ENCODE results near the gene LYSMD4.
"Not testable (repeated sequence)": the region's sequence is repeated elsewhere in the genome, so short reads cannot be mapped to it uniquely, and the experiment has no call there.

The LYSMD4 gene

DNA sequence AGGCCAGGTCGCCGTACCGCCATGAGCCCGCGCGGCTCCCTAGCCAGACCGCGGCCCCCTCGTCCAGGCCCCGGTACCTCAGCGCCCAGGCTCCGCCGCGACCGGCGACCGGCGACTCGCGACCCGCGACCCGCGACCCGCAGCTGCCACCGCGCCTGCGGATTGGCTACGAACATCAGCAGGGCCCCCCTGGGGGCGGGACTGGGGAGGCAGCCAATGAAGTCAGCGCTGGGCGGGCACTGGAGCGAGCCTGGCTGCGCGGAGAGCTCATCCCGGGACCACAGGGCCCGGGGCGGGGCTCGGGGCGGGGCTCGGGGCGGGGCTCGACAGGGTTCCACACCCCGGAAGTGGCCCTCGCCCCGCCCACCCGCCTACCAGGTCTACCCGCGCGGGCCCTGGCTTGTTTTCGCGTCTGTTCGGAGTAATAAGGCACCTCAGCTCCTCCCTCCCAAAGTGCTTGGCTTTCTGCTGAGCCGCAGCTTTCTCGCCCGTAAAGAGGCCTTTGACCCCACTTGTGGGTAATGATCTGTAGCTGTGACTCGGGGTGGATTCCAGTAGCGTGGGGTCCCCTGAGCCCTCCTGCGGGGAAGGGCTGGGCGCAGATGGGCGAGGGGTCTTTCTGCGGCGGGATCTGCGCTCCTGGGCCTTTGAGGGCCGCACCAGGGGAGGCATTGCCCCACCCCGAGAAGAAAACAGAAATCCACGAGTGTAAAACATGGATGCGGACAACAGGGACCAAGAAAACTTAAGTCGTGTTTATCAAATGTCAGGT, at the start of gene LYSMD4:
TSS of gene LYSMD4 (minus strand) at position 170 of the 772 bp plus-strand sequence. CDS start 1,438 bp downstream, outside the sequence.
- DNase-seq (ENCODE audit: low spot score), result peak; percentile 97

DNA sequence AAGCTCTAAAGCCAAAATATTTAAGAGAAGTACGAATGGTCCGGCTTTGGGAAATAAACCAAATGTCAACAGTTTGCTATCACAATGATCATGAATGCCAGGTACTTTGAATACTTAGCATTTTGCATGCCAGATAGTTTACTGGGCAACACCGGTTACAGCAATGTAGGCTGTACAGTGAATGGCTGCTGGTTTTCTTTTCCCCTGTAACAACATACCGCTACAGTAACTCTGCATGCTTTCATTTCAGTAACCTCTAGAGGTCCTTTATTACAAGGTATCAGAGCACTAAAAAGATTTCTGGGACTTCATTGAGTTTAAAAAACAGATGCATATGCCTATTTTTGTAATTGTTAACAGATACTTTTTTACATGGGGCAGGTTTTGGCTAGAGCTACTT, 48.8 kb upstream of the LYSMD4 start:
- not testable (repeated sequence) for DNase-seq (ENCODE audit: low spot score)

DNA sequence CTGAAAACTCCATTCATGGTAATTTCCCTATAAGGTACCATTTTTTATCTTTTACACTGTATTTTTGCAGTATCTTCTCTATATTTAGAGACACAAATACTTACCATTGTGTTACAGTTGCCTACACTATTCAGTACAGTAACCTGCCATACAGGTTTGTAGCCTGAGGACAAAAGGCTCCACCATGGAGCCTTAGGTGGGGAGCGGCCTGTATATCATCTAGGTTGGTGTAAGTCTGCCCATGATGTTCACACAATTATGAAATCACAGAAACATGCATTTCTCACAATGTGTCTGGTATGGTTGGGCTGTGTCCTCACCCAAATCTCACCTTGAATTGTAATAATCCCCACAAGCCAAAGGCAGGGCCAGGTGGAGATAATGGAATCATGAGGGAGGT, 43.9 kb upstream of the LYSMD4 start:
- DNase-seq (ENCODE audit: low spot score), result no peak

DNA sequence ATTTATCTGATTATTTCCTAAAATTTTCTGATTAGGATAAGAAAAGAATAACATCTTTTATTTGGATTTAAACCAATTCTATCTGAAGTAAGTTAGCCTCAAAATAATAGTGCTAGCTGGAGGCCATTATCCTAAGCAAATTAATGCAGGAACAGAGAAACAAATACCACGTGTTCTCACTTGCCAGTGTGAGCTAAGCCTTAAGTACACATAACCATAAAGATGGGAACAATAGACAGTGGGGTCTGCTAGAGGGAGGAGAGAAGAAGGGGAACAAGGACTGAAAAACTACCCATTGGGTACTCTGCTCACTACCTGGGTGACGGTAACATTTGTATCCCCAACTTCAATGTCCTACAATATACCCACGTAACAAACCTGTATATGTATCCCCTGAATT, 31.3 kb upstream of the LYSMD4 start:
- no peak for DNase-seq (ENCODE audit: low spot score)

DNA sequence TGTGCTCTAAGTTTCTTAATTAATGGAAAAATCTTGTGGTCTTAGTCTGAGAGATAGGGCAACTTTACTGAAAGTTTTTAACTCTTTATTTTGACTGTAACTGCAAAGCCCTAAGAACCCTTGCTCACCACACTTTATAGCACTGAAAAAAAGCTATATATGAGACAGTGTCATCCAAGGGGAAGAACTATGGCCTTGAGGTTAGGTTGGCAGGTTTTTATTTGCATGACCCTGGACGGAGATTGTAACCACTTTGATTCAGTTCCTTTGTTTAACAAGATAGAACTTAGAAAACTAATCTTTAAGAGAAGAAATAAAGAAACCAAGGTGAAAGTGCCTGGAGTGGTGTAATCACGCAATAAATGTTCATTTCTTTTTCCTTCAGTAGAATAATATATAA, 30.6 kb upstream of the LYSMD4 start:
- no peak for DNase-seq (ENCODE audit: low spot score)

DNA sequence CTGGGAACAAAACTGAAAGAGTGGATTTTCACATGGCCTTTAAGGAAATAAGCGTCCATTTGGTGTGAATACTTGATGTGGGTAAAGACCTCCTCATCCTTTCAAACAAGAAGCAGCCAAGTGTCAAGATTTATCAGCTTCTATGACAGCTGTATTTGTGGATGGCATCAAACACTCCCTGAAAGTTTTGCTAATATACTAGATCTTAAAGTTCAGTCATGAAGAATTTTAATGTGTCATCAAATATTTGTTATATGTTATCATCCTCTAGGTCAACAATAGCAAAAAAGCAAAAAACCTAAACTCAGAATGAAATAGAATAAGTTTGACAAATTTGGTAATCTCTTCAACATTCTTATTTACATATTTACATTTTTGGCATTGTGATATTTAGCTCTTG, 29.1 kb upstream of the LYSMD4 start:
- DNase-seq (ENCODE audit: low spot score), result no peak

DNA sequence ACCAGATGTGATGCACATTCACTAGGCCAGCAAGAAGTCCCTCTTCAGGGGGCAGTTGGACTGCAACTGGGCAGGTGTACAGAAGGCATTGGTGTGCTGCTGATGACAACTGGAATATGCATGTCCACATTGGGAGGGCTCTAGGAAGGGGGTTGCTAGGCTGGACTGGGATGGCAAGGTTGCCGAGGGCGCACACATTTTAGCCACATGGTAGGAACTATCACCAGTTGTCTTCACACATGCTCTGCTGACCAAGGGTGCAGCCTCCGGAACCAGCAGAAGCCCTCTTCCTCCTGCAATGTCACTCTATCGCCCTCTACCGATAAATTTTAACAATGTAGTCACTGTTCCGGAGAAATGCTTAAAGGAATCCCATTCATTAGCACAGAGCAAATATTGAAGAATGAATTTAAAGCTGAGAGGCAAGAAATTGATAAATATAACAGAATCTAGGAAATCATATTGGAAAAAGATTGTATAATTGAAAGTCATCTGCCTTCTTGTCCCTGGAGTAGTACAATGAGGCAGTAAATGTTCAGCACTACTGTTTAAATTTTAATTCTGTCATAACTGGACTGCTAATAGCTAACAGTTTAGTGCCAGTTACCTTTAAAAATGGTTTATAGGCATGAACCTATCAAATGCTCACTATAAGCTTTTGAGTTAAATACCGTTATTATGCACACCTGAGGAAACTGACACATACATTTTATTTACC, 22.6 kb upstream of the LYSMD4 start:
- peak; percentile 74 for DNase-seq (ENCODE audit: low spot score)

DNA sequence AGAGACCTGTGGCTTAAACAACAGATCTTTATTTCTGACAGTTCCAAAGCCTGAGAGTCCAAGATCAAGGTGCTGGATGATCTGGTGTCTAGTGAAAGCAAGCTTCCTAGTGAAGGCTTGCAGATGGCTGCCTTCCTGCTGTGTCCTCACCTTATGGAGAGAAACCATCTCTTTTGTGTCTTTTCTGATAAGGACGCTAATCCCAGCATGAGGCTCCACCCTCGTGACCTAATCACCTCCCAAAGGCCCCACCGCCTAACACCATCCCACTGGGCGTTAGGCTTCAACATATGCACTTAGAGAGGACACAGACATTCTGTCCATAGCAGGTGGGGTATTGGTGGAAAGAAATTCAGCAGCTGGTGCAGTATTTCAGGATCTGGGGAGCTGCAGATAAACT, 19.8 kb upstream of the LYSMD4 start:
- no peak for DNase-seq (ENCODE audit: low spot score)

DNA sequence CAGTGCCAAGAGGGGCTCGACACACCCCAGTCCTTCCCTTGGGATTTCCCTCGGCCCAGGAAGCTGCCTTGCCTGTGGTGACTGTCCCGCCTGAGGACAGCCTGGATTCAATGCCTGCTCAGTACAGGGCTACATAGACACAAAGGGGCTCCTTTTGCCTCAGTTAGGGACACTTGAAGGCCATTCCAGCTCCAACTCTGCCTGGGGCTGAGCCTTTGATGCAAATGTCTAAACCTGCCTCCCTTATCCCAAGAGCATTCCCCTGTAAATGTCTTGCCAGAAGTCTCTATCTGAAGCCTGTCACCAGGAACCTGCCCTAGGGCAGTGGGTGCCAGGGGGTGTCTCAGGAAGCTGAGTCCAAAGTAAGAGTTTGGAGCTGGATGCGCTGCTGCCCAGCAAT, 19.3 kb upstream of the LYSMD4 start:
- DNase-seq (ENCODE audit: low spot score), result no peak

DNA sequence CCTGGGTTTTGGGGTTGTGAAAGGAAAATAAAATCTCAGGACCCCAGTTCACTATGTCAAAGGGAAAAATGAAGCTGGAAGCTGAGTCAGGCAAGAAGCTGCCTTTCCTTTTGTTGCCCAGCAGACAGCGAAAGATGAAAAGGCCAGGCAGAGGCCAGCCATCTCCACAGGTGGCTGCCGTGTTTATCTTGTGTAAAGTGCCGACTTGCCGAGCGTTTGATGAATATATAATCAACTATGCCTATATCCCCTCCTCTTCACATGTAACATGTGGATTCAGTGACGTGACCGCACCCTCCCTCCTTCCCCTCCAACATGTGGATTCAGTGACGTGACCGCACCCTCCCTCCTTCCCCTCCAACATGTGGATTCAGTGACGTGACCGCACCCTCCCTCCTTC, 17.1 kb upstream of the LYSMD4 start:
- DNase-seq (ENCODE audit: low spot score), result not testable (repeated sequence)

DNA sequence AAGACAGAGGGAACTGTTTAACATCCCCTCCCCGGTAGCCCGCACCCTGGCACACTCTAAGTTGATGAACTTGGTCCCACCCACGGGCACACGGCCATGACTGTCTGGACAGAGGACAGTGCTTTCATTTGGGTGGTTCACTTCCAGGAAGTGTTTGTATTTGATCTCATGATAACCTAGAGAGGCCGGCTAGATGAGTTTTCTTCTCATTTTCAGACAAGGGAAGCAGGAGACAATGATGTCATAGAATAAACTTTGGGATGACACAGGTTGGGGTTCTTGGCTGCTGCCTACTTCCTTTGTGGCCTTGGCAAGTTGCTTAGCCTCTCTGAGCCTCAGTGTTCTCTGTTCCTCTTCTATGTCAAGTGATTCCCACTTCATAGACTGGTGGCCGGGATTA, 16.1 kb upstream of the LYSMD4 start:
- DNase-seq (ENCODE audit: low spot score), result no peak

DNA sequence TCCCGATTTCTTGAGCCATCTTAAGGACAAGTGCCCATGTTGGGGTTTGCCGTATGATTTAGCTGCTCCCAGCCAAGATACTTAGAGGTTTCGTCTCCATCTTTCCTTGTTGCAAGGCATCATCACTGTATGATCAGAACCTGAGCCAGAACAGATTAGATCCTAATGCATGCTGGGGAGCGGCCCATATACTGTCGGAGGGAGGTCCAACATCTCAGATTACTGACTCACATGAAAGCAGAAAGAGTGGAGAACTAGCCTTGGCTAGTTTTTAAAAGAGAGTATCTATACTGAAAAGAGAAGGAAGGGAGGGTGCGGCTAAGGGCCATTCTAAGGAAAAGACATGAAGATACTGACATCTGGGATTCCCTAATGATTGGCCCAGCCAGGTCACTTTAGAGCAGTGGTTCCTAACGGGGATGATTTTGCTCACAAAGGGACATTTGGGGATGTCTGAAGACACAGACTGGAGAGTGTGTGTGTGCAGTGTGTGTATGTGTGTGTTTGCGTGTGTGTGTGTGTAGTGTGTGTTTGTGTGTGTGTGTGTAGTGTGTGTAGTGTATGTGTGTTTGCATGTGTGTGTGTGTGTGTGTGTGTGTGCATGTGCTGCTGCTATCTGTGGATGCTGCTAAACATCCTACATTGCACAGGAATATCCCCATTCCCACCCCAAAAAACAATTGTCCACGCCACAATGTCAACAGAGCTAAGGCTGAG, 12.3 kb upstream of the LYSMD4 start:
- DNase-seq (ENCODE audit: low spot score), result no peak

DNA sequence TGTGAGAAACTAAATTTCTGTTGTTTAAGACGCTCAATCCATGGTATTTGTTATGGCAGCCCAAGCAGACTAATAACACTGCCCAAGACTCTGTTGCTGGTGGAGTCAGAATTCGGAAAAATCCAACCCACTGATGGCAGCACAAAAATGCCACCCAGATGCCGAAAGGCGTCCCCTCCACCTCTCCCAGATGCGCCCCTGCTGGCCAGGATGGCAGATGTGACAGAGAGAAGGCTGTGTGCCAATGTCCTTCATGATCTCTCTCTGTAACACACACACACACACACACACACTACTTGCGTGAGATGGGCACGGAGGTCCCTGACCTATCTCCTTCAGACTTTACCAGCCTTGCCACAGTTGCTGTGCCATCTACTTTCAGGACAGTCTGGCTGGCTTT, 10.9 kb upstream of the LYSMD4 start:
- no peak for DNase-seq (ENCODE audit: low spot score)

DNA sequence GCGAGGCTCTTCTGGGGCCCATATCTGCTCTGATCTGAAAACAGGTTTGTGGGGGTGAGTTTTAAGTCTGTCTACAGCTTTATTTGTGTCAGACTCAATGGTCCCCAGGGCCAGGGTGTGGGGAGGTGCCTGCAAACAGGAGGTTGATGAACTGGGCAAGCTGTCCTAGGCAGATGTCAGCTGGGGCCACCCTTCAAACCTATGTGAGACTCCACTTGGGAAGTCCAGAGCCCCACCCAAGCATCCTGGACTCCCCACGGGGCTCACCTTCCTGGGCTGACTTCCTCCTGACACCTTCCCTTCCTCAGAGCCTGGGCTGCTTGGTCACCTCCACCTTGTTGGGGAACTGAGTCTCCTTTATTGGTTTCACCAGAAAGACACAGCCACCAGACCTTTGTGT, 8.6 kb upstream of the LYSMD4 start:
- DNase-seq (ENCODE audit: low spot score), result no peak

DNA sequence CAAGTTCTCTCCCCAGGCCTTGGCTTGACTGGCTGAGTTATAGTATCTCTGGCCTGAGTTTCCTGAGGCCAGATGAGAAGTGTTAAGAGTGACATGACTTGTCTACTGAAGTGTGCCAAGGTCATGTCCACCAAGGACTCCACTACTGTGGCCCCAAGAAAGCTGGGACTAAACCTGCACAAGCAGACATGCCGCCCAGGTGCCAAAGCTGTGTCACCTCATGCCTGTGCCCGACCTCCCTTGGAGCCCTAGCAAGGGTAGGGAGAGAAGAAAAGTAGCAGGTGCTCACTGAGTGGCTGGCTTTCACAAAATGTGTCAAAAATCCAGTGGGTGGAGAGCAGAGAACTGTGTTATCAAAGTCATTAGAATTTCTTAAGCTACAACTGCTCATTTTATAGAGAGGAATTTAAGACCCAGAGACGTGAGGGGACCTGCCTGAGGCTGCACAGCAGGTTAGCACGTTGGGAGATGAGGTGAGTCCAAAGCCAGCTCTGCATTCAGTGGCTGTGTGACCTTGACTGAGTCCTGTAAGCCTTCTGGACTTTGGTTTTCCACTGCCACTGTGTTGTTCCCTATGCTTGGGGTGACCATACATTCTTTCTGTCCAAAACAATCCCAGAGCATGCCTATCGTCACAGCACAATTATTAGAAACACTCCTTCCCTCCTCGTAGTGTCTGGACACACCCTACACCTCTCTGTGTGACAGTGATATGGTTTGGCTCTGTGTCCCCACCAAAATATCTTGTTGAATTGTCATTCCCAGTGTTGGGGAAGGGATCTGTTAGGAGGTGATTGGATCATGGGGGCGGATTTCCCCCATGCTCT, 5.0 kb upstream of the LYSMD4 start:
- DNase-seq (ENCODE audit: low spot score), result no peak

DNA sequence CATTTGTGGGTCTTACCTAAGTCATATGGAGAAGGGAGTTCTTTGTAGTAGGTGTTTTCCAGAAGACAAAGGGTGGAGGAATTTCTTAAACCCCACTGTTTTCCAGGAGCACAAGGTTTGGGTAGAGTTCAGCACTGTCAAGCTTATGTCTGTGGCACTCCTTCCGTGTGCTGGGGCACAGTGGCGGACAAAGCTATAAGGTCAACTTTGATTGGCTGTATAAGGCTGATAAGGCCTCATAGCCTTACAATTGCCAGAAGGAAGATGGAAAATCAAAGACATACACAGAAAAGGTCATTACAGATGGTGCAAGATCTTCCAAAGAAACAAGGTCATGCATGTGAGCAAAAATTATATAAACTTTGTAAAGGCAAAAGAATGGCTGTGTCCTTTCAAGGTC, 3.5 kb upstream of the LYSMD4 start:
- no peak for DNase-seq (ENCODE audit: low spot score)

DNA sequence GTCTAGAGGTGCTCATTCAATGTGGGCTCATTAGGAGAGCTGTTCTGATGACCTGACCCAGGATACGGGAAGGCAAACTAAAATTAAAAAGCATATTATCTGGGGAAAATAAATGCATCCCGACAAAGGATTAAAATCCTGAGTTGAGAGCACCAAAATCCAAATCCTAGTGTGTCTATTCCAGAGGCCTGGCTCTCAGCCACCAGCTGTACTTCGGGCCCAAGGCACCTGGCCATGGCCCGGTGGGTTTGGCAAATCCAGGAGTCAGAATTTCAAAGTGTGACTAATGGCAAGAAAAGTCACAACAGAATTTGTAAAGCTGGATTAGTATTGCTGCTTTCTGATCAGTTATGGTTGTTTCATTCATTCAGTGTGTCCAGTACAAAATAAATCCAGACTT, 2.6 kb upstream of the LYSMD4 start:
- no peak for DNase-seq (ENCODE audit: low spot score)

DNA sequence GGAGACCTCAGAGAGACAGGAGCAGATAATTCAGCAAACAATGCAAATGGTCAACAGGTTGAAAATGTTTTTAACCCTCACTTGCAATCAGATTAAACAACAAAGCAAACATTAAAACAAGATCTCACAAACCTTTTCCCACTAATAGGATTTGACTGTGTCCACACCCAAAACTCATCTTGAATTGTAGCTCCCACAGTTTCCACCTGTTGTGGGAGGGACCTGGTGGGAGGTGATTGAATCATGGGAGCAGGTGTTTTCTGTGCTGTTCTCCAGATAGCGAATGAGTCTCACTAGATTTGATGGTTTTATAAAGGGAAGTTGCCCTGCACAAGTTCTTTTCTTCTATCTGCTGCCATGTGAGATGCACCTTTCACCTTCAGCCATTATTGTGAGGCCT, 1.3 kb upstream of the LYSMD4 start:
- DNase-seq (ENCODE audit: low spot score), result no peak

DNA sequence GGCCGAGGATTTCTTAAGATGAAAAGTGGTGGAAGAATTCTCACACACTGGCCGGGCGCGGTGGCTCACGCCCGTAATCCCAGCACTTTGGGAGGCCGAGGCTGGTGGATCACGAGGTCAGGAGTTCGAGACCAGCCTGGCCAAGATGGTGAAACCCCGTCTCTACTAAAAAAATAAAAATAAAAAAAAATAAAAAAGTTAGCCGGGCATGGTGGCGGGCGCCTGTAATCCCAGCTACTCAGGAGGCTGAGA, 729 bp upstream of the LYSMD4 start:
- DNase-seq (ENCODE audit: low spot score), result not testable (repeated sequence)

DNA sequence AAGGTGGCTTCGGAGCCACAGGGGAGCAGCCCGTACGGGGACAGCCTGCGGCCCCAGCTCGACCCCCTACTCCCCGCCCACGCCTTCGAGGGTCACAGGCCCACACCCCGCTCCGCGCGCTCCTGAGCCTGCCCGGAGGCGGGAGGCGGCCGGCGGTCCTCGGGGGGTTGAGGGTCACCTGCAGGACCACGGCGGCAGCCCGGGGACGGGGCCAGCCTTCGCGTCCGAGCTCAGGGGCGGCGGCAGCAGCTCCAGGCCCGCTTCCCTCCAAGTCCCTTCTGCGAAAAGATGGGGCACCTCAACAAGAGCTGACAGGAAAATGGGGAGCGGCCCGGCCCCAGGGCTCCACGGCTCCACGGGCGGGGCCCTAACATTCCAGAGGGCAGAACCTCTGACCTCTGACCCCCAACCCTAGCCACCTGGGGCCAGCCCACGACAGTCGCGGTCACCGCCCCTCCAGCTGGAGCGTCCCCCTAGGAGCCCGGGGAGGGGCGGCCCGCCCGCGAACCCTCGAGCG, 428 bp downstream of the LYSMD4 start:
- no peak for DNase-seq (ENCODE audit: low spot score)

DNA sequence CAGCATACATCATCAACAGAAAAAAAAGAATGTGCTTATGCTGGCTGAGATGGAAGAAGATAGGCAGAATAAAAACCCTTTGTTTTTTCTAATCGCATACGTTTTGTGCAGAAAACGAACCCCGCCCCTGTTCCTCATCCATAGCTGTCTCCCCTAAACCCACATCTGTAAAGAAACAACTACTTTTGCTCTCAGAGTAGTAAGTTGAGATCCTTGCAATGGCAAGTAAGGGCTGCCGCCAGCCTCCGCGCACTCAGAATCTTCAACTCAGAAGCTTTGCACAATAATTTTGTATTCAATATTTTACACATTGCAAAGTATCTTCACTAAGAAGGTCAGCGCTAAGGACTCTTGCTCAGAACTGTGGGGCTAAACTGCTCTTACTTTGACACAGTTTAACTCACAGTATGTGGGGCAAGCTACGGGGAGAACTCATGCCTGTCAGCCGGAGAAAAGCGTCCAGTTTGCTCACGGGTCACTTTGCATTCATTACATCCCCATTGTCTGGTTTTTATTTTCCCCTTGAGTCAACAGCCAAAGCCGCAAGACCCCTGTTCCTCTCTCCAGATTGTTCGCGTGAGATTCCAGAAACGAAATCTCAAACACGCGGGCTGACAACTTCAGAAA, 1.0 kb downstream of the LYSMD4 start:
- DNase-seq (ENCODE audit: low spot score), result no peak

All from CD4-positive, alpha-beta T cell treated with Interleukin-2 at 100 ng/mL for 4 hours (primary cell).